Fibroblast of upper back skin (primary cell): ENCODE results near the gene XRCC6.
A peak's percentile ranks its signal among the peaks of the same experiment; 100 is the strongest.
"Not testable (repeated sequence)": the region's sequence is repeated elsewhere in the genome, so short reads cannot be mapped to it uniquely, and the experiment has no call there.

Source experiments
- DNase-seq: peaks from one replicate; pipeline ENCODE4 v3.0.0-alpha.2; 2013

Gene XRCC6

DNA sequence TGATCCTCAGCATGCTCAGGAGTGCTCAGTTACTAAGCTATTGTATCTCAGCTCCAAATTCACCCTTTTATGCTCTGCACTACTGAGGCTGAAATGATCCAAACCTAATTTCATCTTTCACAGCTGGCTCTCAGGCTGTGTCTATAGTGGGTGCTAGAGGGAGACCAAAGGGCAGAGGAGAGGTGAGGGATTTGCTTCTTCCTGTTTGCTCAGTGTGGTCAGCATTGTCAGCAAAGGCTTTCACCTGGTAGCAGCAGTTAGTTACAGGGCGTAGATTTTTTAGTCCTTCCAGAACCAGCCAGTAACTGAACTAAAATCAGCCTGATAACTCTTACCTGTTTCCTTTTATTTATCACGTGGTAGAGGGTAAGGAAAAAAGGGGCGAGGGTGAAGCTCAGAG lies 33.2 kb downstream of the XRCC6 start:
- DNase-seq: no peak

DNA sequence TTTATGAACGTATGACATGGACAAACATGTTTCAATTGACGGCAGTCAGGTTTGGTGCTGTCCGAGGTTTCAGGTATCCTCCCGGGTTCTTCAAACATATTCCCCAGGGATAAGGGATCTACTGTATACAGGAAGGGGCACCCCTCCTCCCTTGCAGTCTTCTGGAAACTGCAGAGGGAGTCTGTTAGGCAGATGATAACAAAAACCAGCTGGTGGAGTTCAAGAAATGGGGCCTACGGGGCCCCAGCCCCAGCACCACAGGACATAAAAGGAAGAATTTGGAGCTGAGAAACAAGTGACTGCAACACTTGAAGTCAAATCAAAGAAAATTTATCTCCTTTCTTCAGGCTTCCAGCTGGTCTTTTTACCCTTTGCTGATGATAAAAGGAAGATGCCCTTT lies 35.5 kb downstream of the XRCC6 start:
- DNase-seq: peak; percentile 17

DNA sequence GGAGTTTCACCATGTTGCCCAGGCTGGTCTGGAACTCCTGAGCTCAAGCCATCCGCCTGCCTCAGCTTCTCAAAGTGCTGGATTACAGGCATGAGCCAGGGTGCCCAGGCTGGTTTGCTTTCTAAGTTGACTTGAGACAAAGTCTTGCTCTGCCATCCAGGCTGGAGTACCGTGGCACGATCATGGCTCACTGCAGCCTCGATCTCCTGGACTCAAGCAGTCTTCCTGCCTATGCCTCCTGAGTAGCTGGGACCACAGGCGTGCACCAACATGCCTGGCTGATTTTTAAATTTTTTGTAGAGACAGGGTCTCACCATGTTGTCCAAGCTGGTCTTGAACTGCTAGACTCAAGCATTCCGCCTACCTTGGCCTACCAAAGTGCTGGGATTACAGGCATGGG lies 36.6 kb downstream of the XRCC6 start:
- DNase-seq: no peak

DNA sequence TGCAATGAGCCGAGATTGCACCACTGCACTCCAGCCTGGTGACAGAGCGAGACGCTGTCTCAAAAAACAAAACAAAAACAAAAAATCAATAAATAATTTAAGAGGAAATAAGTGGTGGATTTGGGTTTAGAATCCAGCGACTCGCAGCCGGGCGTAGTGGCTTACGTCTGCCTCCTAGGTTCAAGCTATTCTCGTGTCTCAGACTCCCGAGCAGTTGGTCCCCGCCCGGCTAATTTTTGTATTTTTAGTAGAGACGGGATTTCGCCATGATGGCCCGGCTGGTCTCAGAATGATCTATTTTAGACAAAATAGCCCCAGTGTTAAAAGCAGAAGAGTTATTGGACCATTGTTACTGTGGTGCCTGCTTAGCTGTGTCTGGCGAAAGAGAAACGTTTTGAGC lies 37.8 kb downstream of the XRCC6 start:
- no peak for DNase-seq

DNA sequence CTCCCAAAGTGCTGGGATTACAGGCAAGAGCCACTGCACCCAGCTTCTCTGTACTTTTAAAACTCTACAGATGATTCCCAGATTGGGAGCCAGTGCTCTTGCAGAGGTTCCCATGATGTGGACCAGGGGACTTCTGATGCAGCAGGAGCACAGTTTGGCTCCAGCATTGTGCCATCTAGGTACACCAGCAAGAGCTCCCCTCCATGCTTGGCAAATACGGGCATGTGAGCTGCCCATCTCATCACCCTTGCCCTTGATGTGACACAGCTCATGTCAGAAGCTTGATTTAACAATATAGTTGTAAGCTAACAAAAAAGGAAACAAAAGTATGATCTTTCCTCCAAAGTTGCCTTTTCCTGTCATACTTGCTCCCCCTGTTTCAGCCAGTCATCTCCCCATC lies 38.8 kb downstream of the XRCC6 start:
- DNase-seq: no peak

DNA sequence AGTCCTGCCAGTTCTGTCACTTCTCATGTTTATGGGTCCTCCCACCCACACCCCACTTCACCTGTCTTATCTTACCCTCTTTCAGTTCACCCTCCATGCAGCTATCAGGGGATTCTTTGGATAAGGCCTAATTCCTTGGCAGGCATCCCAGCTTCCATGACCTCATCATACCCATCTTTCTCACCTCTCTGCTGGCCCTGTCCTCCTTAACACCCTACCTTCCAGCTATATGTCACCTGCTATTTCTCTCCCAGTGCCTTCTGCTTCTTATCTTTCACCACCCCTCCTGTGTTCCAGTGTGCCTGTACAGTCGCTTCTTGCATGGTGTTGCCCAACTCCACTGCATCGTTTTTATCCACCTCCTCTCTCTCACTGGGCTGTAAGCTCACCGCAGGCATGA lies 39.3 kb downstream of the XRCC6 start:
- DNase-seq: no peak

DNA sequence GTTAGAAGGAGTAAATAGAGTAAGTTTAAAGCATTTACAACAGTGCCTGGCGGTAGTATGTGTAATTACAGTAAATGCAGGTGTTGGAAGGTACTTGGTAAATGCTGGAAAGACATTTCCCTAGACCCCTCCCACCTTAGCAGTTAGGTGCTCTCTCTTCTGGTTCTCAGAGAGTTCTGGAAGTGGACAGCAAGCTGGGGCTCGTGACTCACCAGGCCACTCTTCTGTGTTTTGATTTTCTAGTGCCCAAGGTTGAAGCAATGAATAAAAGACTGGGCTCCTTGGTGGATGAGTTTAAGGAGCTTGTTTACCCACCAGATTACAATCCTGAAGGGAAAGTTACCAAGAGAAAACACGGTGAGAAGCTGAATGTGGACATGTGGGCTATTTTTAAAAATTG lies 40.0 kb downstream of the XRCC6 start:
- DNase-seq: no peak

DNA sequence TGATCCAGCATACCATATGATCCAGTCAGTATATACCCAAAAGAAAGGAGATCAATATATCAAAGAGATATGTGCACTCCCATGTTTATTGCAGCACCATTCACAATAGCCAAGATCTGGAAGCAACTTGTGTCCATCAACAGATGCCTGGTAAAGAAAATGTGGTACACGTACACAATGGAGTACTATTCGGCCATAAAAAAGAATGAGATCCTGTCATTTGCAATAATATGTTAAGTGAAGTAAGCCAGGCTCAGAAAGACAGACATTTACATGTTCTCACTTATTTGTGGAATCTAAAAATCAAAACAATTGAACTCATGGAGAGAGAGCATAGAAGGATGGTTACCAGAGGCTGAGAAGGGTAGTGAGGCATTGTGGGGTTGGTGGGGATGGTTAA lies 40.6 kb downstream of the XRCC6 start:
- no peak for DNase-seq

DNA sequence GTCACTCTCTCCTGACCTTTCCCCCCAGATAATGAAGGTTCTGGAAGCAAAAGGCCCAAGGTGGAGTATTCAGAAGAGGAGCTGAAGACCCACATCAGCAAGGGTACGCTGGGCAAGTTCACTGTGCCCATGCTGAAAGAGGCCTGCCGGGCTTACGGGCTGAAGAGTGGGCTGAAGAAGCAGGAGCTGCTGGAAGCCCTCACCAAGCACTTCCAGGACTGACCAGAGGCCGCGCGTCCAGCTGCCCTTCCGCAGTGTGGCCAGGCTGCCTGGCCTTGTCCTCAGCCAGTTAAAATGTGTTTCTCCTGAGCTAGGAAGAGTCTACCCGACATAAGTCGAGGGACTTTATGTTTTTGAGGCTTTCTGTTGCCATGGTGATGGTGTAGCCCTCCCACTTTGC lies 42.5 kb downstream of the XRCC6 start:
- not testable (repeated sequence) for DNase-seq

DNA sequence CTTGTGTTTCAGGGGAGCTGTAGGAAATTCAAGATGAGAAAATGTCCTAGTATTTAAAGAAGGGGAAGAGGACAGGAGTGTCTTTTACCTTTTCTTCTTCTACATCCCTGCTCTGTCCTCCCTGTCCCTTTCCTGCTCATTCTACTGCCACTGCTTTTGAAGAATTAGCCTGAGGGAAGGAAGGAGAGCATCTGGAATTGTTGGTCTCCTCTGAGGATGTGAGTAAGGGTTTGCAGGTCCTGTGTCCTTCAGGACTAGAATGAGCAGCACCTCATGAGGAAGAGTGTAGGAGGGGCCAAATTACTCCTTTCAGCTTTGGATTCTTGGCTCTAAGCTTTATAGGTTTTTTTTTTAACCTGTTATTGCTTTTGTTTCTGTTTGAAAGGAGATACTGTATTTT lies 43.4 kb downstream of the XRCC6 start:
- no peak for DNase-seq

DNA sequence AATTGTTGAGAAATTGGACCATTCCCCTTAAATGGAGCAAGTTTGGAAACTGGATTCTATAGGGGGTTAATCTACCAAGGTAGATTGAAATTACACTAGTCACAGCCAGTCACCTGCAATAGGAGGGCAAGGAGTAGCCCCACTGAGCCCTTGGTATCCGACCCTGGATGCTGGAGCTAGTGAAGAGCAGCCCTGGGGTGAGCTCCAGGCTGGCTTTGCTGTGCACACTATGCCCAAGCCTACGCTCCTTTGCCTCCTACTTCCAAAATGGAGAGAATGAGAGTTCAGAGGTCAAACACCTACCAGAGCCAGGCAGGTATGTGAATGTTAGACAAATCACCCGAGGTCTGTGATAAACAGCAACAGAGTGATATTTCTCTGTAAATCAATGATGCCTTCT lies 43.9 kb downstream of the XRCC6 start:
- no peak for DNase-seq

DNA sequence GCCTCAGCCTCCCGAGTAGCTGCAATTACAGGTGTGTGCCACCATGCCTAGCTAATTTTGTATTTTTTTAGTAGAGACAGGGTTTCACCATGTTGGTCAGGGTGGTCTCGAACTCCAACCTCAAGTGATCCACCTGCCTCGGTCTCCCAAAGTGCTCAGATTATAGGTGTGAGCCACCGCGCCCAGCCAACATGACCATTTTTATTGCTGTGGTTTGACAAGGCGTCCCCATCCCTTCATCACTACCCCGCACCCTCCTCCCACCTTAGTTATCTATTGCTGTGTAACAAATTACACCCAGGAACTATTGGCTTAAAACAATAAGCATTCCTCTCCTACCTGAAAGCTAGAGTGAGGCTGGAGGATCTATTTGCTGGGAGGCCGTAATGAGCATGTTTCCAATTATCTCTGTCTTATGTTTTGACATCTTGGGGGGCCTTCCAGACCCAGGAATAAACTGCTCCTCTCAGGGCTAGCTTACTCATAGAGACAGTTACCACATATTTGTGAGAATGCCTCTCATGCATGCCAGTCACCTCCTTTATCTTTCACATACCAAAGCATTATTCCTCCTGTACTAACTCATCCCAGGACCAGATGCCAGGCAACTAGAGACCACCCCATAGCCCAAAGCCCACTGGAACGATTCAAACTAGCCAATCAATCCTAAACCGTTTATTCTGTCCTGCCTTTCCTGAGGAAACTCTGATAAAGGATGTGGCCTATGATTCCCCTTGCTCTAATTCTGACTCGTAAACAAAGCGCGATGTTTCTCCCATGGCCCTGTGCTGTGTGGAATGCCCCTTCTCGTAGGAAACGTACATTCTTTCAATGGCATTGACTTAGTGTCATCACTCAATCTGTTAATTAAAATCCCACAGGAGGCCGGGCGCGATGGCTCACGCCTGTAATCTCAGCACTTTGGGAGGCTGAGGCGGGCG lies 48.1 kb downstream of the XRCC6 start:
- peak; percentile 86 for DNase-seq

DNA sequence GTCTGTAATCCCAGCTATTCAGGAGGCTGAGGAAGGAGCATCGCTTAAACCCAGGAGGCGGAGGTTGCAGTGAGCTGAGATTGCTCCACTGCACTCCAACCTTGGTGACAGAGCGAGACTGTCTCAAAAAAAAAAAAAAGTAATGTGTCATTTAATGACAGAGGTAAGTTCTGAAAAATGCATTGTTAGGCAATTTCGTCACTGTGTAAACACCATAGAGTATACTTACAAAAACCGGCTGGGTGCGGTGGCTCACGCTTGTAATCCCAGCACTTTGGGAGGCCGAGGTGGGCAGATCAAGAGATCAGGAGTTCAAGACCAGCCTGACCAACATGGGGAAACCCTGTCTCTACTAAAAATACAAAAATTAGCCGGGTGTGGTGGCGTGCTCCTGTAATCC lies 51.0 kb downstream of the XRCC6 start:
- DNase-seq: not testable (repeated sequence)

DNA sequence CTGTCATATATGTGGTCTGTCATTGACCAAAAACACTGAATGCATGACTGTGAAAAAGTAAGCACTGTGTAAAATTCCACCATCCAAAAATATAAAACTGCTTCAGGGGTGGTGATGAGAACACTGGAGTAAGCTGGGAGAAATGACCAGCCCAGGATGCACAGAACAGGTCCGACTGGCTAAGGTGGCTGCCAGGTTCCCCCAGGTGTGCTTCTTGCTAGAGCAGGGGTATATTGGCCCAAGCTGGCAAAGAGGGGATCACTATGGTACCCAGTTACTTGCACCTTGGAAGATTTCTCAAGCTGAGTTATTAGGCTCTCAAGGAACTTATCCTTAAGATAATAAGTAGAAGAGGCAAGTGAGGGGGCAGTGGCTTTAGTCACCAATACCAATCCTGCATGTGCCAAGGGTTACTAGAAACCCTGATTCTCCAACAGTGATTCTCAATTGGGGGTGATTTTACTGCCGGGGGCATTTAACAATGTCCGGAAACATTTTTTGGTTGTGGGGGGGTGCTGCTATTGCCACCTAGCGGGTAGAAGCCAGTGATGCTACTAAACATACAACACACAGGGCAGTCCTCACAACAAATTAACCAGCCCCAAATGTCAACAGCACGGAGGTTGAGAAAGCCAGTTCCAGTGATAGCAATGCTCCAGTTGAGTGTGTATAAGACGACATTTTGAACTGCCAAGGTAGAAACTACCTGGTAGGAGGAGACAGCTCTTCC lies 51.9 kb downstream of the XRCC6 start:
- DNase-seq: no peak

DNA sequence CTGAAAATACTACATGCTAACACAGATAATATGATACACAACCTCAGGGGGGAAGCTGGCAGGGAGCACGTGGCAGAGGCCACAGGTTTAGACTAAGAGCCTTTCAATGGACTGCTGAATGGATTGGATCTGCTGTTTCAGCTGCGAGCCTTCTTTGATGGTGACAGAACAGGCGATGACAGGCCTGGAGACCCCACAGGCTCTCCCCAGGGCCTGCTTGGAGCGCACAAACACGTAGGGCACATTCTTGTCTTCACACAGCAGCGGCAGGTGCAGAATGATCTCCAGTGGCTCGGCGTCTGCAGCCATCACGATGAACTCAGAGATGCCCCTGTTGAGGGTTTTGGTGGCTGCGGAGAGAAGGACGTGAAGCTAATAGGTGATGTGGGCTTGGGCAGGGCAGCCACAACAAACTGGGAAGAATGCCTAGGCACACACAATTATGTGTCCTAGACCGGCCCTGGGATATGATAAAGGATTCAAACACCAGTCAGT lies 53.8 kb downstream of the XRCC6 start:
- DNase-seq: no peak

DNA sequence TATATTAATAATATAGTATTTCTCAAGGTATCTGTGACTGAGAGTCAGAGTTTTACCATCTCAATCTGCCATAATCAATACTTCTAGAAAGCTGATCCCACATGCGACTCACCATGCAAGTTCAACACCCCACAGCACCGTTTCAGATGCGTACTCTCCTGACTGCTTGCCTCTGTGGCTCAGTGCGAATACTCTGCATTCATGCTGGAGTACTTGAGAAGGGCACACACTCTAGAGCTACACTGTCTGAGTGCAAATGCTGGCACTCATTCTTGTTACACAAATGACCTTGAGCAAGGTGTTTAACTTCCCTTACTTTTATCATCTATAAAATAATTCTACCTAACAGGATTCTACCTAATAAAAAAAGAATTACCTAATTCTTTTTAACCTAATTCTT lies 55.0 kb downstream of the XRCC6 start:
- DNase-seq: no peak

DNA sequence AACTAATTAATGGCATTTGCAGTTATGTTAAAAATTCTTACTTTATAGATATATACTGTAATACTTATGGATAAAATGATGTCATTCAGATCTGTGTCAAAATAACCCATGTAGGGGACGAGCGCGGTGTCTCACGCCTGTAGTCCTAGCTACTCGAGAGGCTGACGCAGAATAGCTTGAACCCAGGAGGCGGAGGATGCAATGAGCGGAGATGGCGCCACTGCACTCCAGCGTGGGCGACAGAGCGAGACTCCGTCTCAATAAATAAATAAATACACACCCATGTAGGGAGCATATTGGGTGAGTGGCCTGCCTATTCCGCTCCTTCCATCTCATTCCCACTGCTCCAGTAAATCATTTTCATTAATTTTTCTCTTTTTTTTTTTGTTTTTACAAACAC lies 60.5 kb downstream of the XRCC6 start:
- no peak for DNase-seq

DNA sequence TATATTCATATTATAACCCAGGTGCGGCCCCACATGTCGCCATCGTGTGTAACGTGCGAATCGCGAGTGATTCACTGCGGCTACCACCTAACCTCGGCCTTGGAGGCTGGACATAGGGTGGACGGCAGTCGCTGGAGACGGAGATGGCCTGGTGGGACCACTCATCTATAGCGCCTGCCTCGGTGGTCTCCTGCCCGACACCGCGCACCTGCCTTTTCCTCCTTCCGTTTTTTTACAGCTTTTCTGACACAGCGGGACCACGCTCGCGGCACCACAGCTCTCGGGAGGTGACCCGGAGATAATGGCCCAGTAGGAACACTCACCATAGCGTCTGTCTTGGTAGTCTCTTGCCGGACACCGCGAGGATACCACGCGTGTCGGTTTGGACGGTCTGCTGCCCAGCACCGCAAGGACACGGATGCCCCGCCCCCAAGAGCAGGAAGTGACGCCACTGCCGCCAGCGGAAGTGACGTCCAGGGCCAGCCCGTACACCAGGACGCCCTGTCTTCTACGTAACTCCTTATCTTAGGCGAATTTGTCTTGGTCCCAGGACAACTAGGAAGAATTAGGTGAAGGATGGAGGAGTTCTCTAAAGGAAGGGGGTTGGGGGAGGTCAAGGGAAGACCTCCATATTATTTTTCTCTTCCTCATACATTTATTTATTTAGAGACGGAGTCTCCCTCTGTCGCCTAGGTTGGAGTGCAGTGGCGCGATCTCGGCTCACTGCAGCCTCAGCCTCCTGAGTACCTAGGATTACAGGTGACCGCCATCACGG lies 61.1 kb downstream of the XRCC6 start:
- peak; percentile 82 for DNase-seq

DNA sequence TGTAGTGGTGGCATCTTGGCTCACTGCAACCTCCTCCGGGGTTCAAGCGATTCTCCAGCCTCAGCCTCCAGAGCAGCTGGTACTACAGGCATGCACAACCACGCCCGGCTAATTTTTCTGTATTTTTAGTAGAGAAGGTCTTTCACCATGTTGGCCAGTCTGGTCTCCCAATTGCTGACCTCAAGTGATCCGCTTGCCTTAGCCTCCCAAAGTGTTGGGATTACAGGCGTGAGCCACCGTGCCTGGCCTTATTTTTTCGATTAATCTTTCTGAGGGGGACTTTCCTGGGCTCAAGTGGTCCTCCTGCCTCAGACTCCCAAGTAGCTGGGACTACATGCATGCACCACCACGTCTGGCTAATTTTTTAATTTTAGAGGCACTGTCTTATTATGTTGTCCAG lies 62.0 kb downstream of the XRCC6 start:
- no peak for DNase-seq

DNA sequence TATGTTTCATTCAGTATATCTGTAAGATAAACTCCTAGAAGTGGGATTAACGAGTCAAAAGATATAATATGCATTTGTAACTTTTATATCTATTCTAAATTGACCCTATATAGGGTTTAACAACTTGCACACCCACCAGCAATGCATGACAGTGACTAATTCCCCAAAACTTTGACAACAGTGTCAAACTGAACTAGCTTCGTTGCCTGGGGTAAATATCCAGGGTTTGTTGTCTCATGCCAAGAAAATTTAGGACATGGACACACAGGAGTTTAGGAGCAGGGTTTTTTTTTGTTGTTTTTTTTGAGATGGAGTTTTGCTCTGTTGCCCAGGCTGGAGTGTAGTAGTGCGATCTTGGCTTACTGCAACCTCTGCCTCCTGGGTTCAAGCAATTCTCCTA lies 62.5 kb downstream of the XRCC6 start:
- DNase-seq: no peak

DNA sequence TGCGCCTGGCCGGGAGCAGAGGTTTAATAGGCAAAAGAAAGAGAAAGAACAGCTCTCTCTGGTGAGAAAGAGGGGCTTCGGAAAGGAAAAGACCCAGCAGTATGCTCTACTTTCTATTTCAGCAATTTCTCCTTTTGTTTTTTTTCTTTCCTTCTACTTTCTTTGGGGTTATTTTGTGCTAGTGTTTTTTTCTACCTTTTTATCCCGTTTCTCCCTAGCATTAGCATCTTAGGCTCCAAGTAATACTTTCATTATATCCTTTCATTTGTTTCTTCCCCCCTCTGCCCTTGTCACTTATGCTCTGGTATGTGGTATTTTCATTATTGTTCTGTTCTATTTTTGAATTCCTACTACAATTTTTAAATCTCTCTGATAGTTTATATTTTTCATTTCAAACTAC lies 63.1 kb downstream of the XRCC6 start:
- DNase-seq: no peak

DNA sequence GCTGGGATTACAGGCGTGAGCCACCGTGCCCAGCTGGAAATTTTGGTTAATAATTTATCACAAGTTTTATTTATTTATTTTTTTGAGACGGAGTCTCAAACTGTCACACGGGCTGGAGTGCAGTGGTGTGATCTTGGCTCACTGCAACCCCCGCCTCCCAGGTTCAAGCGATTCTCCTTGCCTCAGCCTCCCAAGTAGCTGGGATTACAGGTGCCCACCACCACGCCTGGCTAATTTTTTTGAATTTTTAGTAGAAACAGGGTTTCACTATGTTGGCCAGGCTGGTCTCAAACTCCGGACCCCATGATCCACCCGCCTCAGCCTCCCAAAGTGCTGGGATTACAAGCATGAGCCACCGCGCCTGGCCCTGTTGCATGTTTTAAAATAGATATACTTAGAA lies 65.8 kb downstream of the XRCC6 start:
- not testable (repeated sequence) for DNase-seq

DNA sequence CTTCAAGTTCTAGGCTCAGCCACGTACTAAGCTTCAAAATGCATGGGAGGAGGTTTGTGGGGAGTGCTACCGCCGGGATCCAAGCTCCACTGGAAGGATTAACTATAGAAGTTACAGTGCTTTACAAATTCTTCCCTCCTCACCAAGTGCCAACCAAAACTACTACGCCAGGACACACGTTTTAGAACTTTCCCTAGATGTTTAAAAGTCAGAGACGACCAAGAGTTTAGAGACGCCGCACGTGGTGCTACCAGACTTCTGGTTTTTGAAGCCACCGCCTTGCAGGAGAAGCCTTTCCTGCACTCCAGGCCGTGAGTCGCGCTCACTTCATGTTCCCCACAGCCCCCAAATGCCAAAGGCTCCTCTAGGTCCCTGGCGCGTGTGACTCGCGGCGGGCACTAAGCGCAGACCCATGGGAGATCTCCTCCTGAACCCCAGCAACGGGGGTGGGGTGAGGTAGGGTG lies 66.8 kb downstream of the XRCC6 start:
- no peak for DNase-seq
